Subcutaneous adipose tissue (tissue), 4 donors: Measurements from ENCODE around the gene DSEL. TPM values are rescaled to one million over a fixed set of nuclear protein-coding genes. Genes with fewer than 3 reads are reported as not detected.

ENCODE experiments used
- total RNA-seq, 4 donors: library from RNA; depleted of rRNA; stranded (reverse); fragments of >200 nt; gene quantifications; one replicate each; pipeline ENCODE4 v1.1.0, GENCODE V29; 2016
- TF ChIP-seq, protein P1 (sequence below): fragments of 450-650 bp; IDR thresholded peaks from one replicate; pipeline ENCODE4 v1.5.1; 2016; ENCODE audit warnings: low read depth, mild to moderate bottlenecking, control low read depth, antibody characterized with exemption, moderate library complexity

DSEL gene
- 10 to 100 TPM; 20.7 to 33.5 (median 29.2) TPM for total RNA-seq

DNA sequence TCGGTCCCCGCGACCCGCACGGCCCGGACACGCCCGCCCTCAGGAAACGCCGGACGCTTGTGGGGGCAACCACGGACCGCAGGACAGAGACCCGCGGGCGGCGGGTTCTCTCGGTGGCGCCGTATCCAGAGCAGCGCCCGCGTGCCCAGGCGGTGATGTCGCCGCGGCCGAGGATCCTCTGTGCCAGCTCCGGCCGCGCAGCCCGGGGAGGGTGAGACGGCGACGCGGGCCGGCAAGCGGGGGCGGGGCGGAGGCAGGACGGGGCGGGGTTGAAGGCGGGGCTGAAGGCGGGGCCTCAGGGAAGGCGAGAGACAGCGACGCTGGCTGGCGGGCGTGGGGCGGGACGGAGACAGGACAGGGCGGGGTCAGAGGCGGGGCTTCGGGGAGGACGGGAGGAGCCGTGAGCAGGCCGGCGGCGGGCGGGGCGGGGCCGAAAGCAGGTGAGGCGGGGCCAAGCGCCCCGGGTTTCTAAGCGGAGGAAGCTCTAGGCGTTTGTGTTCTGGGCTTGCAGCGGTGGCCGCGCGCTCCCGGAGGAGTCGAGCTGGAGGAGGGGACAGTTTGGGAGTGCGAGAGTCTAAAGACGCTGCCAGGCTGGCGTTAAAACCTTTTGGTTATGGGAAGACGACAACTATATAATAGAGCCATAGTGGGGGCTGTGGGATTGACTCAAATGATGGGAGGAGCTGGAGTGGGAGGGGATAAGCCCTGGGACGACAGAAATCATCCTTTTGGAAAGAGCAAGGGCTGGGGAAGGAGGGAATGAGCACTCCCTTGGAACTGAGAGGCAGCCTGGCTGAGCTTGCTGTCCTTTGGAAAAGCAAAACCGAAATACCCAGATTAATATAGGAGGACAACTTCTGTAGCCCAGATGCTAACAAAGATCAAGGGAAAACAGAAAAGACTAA, at the start of gene DSEL:
DSEL (minus strand) TSS at position 182 of the 905 bp plus-strand sequence. CDS start 2,112 bp downstream, outside the sequence.
- TF ChIP-seq, protein P1, sequence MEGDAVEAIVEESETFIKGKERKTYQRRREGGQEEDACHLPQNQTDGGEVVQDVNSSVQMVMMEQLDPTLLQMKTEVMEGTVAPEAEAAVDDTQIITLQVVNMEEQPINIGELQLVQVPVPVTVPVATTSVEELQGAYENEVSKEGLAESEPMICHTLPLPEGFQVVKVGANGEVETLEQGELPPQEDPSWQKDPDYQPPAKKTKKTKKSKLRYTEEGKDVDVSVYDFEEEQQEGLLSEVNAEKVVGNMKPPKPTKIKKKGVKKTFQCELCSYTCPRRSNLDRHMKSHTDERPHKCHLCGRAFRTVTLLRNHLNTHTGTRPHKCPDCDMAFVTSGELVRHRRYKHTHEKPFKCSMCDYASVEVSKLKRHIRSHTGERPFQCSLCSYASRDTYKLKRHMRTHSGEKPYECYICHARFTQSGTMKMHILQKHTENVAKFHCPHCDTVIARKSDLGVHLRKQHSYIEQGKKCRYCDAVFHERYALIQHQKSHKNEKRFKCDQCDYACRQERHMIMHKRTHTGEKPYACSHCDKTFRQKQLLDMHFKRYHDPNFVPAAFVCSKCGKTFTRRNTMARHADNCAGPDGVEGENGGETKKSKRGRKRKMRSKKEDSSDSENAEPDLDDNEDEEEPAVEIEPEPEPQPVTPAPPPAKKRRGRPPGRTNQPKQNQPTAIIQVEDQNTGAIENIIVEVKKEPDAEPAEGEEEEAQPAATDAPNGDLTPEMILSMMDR = no peak

DNA sequence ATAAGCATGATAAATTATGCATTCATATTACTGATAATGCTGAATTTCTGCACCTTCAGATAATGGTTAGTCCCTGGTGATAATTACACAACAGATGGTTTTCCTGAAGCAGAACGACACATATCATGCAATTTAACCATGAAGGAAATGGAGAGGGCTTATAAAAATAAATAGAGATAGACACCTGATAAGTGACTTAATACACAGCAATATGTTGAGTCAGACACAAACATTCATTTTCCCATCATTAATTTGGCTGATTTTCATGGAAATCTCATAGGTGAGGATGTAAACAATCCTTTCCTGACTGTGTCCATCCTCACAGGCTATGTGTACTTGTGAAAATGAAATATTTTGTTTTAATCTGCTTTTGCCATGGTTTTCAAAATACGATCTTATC, 36.9 kb upstream of the DSEL start:
- TF ChIP-seq, protein P1 = no peak

DNA sequence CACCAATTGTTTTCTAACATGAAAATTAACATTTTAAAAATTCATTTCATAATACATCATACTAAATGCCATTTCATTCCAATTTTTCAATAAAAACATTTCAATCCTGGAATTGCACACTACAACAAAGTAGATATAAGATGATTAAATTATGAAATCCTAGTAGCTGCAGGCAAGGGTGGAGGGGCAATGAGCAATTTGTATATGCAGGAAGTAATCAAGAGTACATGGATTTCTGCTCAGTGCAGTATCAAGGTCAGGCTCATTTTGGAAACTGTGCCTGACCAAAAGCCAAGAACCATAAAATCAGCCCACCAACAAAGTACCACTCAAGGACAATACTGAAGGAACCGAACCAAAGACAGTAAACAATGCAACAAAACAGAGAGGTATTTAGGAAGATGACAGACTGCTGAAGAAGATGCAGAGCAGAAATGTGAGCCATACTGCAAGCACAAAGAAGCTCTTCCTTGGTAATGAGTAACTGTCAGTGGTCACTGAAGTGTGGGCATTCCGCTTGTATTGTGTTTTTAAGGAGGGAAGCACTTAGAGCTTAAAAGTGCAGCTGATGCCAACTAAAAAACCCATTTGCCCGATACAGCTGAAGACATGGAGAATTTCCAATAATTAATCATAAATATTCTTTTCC, 34.5 kb upstream of the DSEL start:
- TF ChIP-seq, protein P1 = no peak

DNA sequence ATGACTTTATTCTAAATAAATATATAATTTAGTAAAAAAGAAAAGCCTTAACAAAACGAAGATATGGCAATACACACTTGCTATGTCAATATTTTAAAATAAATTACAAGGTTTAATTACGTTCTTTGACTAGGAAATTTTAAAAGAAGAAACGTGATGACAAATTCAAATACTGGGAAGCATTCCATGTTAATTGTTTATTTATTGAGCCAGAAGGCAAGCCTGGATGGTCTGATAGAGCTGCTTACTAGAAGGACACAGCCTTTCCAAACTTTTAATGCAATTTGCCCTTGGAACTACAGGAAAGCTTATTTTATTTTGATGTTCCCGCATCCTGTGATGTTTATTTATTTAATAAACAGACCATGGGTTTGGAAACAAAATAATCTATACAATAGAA, 33.4 kb upstream of the DSEL start:
- TF ChIP-seq, protein P1 = no peak

DNA sequence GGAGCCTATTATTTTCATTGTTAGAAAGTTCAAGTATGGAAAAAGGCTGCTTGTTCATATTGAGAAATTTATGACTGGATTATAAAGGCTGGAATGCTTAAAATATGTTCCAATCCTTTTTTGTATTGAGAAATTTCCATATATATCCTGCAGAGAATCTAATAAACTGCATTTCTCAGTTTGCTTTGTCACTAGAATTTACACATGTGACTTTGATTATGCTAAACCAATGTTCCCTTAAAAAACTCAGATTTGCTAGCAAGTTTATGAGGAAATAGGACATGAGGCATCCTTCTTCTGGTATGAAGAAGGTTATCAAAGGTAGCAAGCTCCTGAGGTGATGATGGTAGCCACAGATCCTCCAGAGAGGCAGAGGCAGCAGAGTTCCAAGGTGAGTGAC, 29.2 kb upstream of the DSEL start:
- TF ChIP-seq, protein P1 = no peak

DNA sequence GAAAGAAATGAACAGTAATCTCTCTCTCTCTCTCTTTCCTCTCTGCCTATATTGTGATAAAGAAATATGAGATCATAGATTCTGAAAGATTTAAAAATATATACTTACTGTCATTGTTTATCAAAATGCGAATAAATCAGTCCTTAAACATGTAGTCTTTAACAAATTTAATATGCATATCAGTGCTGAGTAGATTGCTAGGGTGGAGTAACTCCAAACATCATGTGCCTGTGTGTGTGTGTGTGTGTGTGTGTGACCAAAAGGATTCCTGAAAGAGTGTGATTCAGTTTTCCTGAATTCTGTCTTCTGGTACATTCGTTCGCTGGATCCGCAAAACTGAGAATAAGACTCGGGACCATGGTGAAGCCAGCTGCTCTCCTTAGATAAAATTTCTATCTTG, 24.0 kb upstream of the DSEL start:
- TF ChIP-seq, protein P1 = no peak

DNA sequence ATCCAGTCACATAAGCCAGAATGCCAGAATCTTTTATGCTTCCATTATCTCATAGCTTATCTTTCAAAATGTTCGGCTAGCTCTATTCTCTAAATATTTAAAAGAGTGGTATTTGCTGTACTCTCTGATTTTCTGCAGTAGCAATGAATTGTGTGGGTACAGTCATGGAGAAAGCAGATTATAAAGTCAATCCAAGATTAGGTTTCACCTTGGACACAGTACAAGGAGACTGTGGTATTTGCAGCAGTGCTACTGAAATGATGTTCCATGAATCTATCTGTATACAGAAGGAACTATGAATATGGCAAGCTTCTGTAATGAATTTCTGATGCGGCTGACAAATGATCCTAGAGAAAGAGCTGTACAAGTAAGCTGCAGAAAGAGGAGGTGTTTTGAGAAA, 15.4 kb upstream of the DSEL start:
- TF ChIP-seq, protein P1 = no peak
